ENCODE measurements around the gene AARSD1. TPM values are rescaled to one million over a fixed set of nuclear protein-coding genes. Genes with fewer than 3 reads are reported as not detected.

The AARSD1 gene
- total RNA-seq, 4 donors from 2014 or later, result 12.6 to 33.5 (median 26.5) TPM

DNA sequence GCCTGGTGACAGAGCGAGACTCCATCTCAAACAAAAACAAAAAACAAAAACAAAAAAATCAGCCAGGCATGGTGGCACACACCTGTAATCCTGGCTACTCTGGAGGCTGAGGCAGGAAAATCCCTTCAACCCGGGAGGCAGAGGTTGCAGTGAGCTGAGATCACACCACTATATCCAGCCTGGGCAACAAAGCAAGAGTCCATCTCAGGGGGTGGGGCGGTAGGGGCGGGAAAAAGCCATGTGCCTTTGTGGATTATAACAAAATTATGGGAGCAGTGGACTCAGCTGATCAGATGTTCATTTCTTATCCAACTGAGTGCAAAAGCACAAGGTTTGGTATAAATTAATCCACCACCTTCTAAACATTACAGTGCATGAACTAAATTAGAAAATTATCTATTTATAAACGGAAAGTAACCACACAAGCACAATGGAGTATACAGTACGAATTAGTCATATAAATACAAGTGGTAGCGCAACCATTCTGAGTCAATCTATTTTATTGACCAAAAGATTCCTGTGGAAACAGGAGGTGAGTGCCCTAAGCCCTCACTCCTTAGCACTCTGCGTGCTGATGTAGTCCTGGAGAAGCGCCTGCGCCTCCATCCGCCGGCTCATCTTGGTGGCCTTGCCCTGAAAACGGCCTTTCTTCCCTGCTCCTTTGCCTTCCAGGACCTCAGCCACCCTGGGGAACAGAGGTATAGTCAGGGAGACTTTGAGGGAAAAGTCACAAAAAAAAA, 14.0 kb downstream of the AARSD1 start:
- no peak for DNase-seq
- TF ChIP-seq POLR2A (IDR thresholded peaks at IDR 0.05) (no peak), CTCF (IDR thresholded peaks at IDR 0.05) (no peak)
- no peak overlapping the region for H3K27ac ChIP-seq
- H3K4me3 ChIP-seq, result no peak overlapping the region
- no peaks in the 10 kb centered on the region for H3K4me1 ChIP-seq
- no peaks in the 10 kb centered on the region for H3K27me3 ChIP-seq
- H3K9me3 ChIP-seq, result no peaks in the 10 kb centered on the region
- H3K36me3 ChIP-seq, result peaks cover 0 to 65% (median 0%) of the 10 kb centered on the region in 3 donors

DNA sequence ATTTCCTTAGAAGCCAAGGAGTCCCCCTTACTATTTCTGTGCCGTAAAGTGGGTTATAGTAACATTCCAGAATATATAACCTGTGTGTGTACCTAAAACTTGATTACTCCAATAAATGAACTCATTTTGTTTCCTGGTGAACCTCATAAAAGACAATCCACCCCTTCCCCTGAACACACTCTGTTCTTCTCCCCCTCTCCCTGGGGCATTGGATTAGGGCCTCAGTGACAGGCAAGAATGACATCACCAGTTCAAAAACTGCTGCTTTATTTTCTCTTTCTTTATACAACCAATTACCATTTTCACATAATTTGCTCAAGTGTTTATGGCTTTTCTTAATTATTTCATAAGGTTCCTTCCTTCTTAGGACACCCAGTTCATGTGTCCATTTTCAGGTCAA, 17.4 kb downstream of the AARSD1 start:
- H3K4me1 ChIP-seq, result no peaks in the 10 kb centered on the region
- no peaks in the 10 kb centered on the region for H3K27me3 ChIP-seq
- H3K36me3 ChIP-seq, result peaks cover 0 to 34% (median 0%) of the 10 kb centered on the region in 3 donors
- no peak for DNase-seq
- no peak overlapping the region for H3K27ac ChIP-seq
- H3K4me3 ChIP-seq, result no peak overlapping the region
- TF ChIP-seq POLR2A (IDR thresholded peaks at IDR 0.05) (no peak), CTCF (IDR thresholded peaks at IDR 0.05) (no peak)
- no peaks in the 10 kb centered on the region for H3K9me3 ChIP-seq

DNA sequence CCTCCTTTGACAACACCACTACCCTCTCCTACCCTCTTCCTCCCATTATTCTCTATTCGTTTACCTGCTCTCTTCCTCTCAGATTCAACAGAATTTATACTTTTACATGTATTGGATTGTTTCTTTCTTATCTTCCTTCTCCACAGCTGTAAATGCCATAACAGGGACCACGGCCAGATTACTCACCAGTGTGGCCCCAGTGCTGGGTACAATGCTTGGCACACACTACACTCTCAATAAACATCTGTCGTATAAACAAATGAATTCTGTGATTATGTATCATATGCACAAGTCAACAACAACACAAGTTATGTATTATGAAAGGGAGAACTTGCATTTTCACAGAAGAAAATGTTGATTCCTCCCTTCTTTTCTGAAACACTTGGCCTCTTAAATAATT, 20.0 kb downstream of the AARSD1 start:
- H3K27me3 ChIP-seq, result no peaks in the 10 kb centered on the region
- no peak for DNase-seq
- no peaks in the 10 kb centered on the region for H3K4me1 ChIP-seq
- H3K4me3 ChIP-seq, result no peak overlapping the region
- no peak overlapping the region for H3K27ac ChIP-seq
- TF ChIP-seq CTCF (IDR thresholded peaks at IDR 0.05) (no peak), POLR2A (IDR thresholded peaks at IDR 0.05) (no peak)
- no peaks in the 10 kb centered on the region for H3K9me3 ChIP-seq
- peaks cover 0 to 11% (median 0%) of the 10 kb centered on the region in 3 donors for H3K36me3 ChIP-seq

GRCh38 chr17:42937712-42938596, 26.3 kb downstream of the AARSD1 start:
- TF ChIP-seq POLR2A (IDR thresholded peaks at IDR 0.05), result no peak
- TF ChIP-seq CTCF (IDR thresholded peaks at IDR 0.05), result peak in 4 of 6 experiments; percentile 44 to 69 (median 64)
- no peaks in the 10 kb centered on the region for H3K9me3 ChIP-seq
- no peak overlapping the region for H3K4me3 ChIP-seq
- DNase-seq, result peak in 1 of 3 donors; percentile 64
- no peaks in the 10 kb centered on the region for H3K36me3 ChIP-seq
- no peak overlapping the region for H3K27ac ChIP-seq
- no peaks in the 10 kb centered on the region for H3K4me1 ChIP-seq
- no peaks in the 10 kb centered on the region for H3K27me3 ChIP-seq

- DNase-seq, result no peak
- no peaks in the 10 kb centered on the region for H3K36me3 ChIP-seq
- H3K4me1 ChIP-seq, result peaks cover 0 to 7% (median 2%) of the 10 kb centered on the region in 4 donors
- H3K27me3 ChIP-seq, result no peaks in the 10 kb centered on the region
- H3K27ac ChIP-seq, result peak overlapping the region in 1 of 4 donors; percentile 64
- TF ChIP-seq CTCF (IDR thresholded peaks at IDR 0.05) (no peak), POLR2A (IDR thresholded peaks at IDR 0.05) (no peak)
- no peaks in the 10 kb centered on the region for H3K9me3 ChIP-seq
- H3K4me3 ChIP-seq, result no peak overlapping the region
Measured at GRCh38 chr17:42929497-42929844, 34.8 kb downstream of the AARSD1 start.

Data from Peyer's patch (tissue), 4 donors.